ENCODE data around the gene CCDC87. TPM values are rescaled to one million over a fixed set of nuclear protein-coding genes. Genes with fewer than 3 reads are reported as not detected.

Gene CCDC87
- total RNA-seq, 3 donors from 2014 or later: 0.32 to 0.63 (median 0.58) TPM

DNA sequence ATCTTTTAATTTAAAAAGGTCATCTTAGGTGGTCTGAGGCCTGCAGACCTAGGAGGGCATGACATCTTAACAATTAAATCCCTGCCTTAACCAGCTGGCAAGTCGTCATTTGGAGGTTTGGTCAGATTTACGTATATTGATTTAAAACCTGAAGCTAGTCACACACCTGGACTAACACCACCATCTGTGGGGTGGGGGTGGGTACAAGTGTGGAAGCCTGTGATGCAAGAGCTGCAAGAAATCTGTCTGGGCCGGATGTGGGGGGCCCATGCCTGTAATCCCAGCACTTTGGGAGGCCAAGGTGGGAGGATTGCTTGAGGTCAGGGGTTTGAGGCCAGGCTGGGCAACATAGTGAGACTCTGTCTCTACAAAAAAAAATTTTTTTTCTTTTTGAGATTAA, 11.6 kb downstream of the CCDC87 start:
- intact Hi-C loops (cut with DNase I, micrococcal nuclease): no loop called here
- DNase-seq: no peak
- H3K4me3 ChIP-seq: no peak overlapping the region
- H3K4me1 ChIP-seq (ENCODE audit: low read depth): no peaks in the 10 kb centered on the region
- ATAC-seq: no peak
- TF ChIP-seq, protein P1, sequence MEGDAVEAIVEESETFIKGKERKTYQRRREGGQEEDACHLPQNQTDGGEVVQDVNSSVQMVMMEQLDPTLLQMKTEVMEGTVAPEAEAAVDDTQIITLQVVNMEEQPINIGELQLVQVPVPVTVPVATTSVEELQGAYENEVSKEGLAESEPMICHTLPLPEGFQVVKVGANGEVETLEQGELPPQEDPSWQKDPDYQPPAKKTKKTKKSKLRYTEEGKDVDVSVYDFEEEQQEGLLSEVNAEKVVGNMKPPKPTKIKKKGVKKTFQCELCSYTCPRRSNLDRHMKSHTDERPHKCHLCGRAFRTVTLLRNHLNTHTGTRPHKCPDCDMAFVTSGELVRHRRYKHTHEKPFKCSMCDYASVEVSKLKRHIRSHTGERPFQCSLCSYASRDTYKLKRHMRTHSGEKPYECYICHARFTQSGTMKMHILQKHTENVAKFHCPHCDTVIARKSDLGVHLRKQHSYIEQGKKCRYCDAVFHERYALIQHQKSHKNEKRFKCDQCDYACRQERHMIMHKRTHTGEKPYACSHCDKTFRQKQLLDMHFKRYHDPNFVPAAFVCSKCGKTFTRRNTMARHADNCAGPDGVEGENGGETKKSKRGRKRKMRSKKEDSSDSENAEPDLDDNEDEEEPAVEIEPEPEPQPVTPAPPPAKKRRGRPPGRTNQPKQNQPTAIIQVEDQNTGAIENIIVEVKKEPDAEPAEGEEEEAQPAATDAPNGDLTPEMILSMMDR (IDR thresholded peaks at IDR 0.05): no peak
- H3K9me3 ChIP-seq: peaks cover 11% of the 10 kb centered on the region
- no peaks in the 10 kb centered on the region for H3K36me3 ChIP-seq (ENCODE audit: low read depth)

DNA sequence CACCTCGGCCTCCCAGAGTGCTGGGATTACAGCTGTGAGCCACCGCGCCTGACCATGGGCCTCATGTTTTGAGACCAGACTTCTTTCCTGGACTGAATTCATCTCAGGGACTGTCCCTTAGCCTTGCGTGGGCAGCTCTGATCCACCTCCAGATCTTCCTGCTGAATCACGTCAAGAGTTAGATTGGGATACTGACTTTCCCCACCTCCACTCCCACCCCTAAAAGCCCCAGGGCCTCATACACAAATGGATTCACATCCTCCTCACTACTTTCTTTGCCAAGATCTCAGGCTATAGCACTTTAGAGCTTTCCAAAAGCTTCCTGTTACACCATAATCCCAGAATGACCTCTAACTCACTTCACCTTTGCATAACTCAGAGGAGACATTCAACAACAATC, 12.1 kb downstream of the CCDC87 start:
- ATAC-seq: no peak
- no peak overlapping the region for H3K4me3 ChIP-seq
- intact Hi-C loops (cut with DNase I, micrococcal nuclease): no loop called here

DNA sequence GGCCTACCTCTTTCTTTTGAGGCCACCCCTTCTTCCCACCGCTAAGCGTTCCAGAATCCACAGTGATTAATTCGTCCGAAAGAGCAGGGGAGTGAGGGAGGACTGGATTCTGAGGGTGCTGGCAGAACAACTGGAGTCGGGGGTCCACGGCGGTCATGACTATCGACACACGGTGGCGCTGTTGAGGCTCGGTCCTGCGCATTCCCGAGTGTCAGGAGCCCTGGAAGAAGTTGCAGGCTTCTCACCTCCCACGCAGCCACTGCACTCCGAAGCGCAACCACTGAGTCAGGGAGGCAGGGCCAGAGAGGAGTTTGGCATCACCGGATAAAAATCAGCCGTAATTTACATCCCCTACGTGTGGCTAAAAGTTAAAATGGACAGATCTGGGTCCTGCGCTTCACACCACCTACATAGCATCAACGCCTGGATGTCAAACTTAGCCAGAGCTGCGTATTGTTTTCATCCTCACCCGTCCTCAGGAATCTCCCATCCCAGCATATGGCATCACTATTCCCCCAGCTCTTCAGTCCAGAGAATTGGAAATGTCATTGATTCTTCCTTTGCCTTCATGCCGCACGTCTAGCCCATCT, 13.8 kb downstream of the CCDC87 start:
- peak; percentile 67 to 84 (median 83) for DNase-seq
- no peaks in the 10 kb centered on the region for H3K36me3 ChIP-seq (ENCODE audit: low read depth)
- TF ChIP-seq, protein P1 (IDR thresholded peaks at IDR 0.05): peak; percentile 50
- peaks cover 11% of the 10 kb centered on the region for H3K9me3 ChIP-seq
- intact Hi-C loops (cut with DNase I, micrococcal nuclease): loop anchor here (5.0 kb wide), 2 partner anchors 98 to 103 kb away; partner anchors contain the start of gene RBM4B (in 1 of the 2)
- H3K4me1 ChIP-seq (ENCODE audit: low read depth): no peaks in the 10 kb centered on the region
- no peak overlapping the region for H3K4me3 ChIP-seq
- ATAC-seq: peak; percentile 87

More for the DNA sequence above, 12.1 kb downstream of the CCDC87 start:
- TF ChIP-seq, protein P1 (IDR thresholded peaks at IDR 0.05): no peak
- no peak for DNase-seq
- no peaks in the 10 kb centered on the region for H3K4me1 ChIP-seq (ENCODE audit: low read depth)
- peaks cover 11% of the 10 kb centered on the region for H3K9me3 ChIP-seq
- no peaks in the 10 kb centered on the region for H3K36me3 ChIP-seq (ENCODE audit: low read depth)

DNA sequence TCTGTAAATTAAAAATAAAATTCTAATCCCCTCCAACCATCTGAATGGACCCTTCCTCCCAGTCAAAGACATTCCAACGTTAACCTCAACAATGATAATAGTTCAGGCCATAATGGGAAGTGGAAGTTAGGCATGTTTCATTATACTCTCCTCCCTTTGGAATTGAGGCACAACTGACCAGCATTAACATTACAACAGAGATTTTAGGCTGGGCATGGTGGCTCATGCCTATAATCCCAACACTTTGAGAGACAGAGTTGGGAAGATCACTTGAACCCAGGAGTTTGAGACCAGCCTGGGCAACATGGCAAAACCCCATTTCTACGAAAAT, 22.0 kb downstream of the CCDC87 start:
- intact Hi-C loops (cut with DNase I, micrococcal nuclease): no loop called here
- TF ChIP-seq, protein P1 (IDR thresholded peaks at IDR 0.05): no peak
- ATAC-seq: no peak
- Histone ChIP-seq H3K4me1 (ENCODE audit: low read depth) (peaks cover 4% of the 10 kb centered on the region), H3K4me3 (no peak overlapping the region), H3K9me3 (no peaks in the 10 kb centered on the region), H3K36me3 (ENCODE audit: low read depth) (no peaks in the 10 kb centered on the region)
- DNase-seq: no peak

DNA sequence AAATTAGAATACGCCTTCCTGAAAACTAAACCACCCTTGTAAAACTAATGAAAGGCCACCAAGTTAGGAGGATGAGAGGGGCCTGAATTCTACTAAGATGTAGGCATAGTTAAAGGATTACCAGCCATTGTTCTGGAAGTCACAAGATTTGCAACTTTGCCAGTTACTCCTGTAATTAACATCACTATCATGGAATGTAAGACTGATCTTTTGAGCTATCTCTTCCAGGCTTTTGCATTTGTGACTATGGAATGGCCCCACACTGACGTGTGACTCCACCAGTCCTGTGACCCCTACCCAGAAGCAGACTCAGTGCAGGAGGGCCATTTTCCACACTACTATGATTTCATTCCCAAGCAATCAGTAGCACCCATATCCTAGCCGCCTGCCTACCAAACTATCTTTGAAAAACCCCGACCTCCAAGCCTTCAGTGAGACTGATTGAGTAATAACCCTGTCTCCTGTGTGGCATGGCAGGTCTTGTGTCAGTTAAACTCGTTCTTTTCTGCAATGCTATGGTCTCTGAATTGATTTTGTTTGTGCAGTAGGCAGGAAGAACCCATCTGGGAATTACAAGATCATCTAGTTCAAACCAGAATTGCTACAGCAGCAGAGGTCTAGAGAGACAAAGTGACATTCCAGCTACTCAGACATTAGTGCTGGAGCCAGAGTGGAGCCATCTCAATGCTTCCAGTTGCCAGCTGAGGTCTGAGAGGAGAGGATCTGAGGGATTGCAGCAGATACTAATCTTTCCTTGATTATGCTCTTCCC, 22.6 kb downstream of the CCDC87 start:
- Histone ChIP-seq H3K9me3 (no peaks in the 10 kb centered on the region), H3K4me1 (ENCODE audit: low read depth) (peaks cover 4% of the 10 kb centered on the region), H3K4me3 (no peak overlapping the region), H3K36me3 (ENCODE audit: low read depth) (no peaks in the 10 kb centered on the region)
- TF ChIP-seq, protein P1 (IDR thresholded peaks at IDR 0.05): no peak
- ATAC-seq: no peak
- no peak for DNase-seq
- intact Hi-C loops (cut with DNase I, micrococcal nuclease): no loop called here
